B cell (primary cell): ENCODE measurements around the gene HNRNPF. TPM values are rescaled to one million over a fixed set of nuclear protein-coding genes. Genes with fewer than 3 reads are reported as not detected.

Source experiments
- ATAC-seq: fragments of 200-7000 bp; cut with Tn5 transposase; one replicate; pipeline ENCODE4 v1.10.0; 2021; ENCODE audit warnings: low read depth, mild to moderate bottlenecking, moderate number of reproducible peaks, moderate library complexity
- CTCF ChIA-PET: fragments of 350-600 bp; sonication (Branson Sonifier 250); formaldehyde crosslinking; loops from one replicate; lab custom pipeline; 2021; ENCODE audit warnings: antibody characterized with exemption, inconsistent platforms; lab: Charles Lee
- POLR2A ChIA-PET: fragments of 350-600 bp; sonication (Branson Sonifier 250); formaldehyde crosslinking; loops from one replicate; lab custom pipeline; 2021; ENCODE audit warnings: antibody characterized with exemption; lab: Charles Lee
- DNase-seq: peaks from one replicate; pipeline ENCODE4 v3.0.0; 2013
- H2AFZ ChIP-seq: 2 replicates; pipeline ENCODE4 v1.6.1; 2012; ENCODE audit warnings: mild to moderate bottlenecking, low read depth, low read length; ENCODE audit not compliant: insufficient read depth, poor library complexity, severe bottlenecking
- H3K27ac ChIP-seq, 2 donors: 1 replicate in 1 of 2; 2 replicates in 1 of 2; pipeline ENCODE4 v1.5.1; 2012 to 2013; ENCODE audit warnings: low read length in 2 of 2, mild to moderate bottlenecking in 2 of 2, moderate library complexity in 1 of 2
- H3K27me3 ChIP-seq, 4 experiments: fragments of 200-600 bp in 1 of 4; sonication (generic) in 1 of 4; replicated peaks in 1 of 4; 1 replicate in 2 of 4; 2 replicates in 2 of 4; pipeline versions ENCODE4 v1.6.1 to v1.7.0; 2013 to 2016; ENCODE audit warnings: low read length in 3 of 4, mild to moderate bottlenecking in 2 of 4, mixed read lengths in 1 of 4, moderate library complexity in 1 of 4; ENCODE audit not compliant: insufficient read depth in 4 of 4, control insufficient read depth in 3 of 4; ENCODE audit errors: control extremely low read depth in 1 of 4
- H3K36me3 ChIP-seq, 2 experiments: replicated peaks in 1 of 2; 1 replicate in 1 of 2; 2 replicates in 1 of 2; pipeline versions ENCODE4 v1.6.1 to v1.7.1; 2013; ENCODE audit warnings: low read length in 1 of 2; ENCODE audit not compliant: insufficient read depth in 2 of 2, control insufficient read depth in 1 of 2; ENCODE audit errors: control extremely low read depth in 1 of 2, extremely low read depth in 1 of 2
- H3K4me1 ChIP-seq, 2 donors: fragments of 200-600 bp in 1 of 2; sonication (generic) in 1 of 2; 1 replicate in 1 of 2; 2 replicates in 1 of 2; pipeline versions ENCODE4 v1.5.1 to v1.6.1; 2013 to 2017; ENCODE audit warnings: low read length in 2 of 2; ENCODE audit not compliant: control insufficient read depth in 2 of 2, insufficient read depth in 2 of 2
- H3K4me2 ChIP-seq: replicated peaks from 2 replicates; pipeline ENCODE3; 2012; ENCODE audit warnings: mild to moderate bottlenecking, low read depth, low read length; ENCODE audit not compliant: poor library complexity, severe bottlenecking
- H3K4me3 ChIP-seq, 5 experiments: fragments of 200-600 bp in 1 of 5; sonication (generic) in 1 of 5; 1 replicate in 3 of 5; 2 replicates in 2 of 5; pipeline versions ENCODE4 v1.5.1 to v1.7.0; 2011 to 2016; ENCODE audit warnings: low read length in 4 of 5, mild to moderate bottlenecking in 4 of 5, low read depth in 2 of 5, control low read depth in 1 of 5, moderate library complexity in 1 of 5; ENCODE audit not compliant: insufficient read depth in 1 of 5; ENCODE audit errors: control extremely low read depth in 1 of 5, extremely low read depth in 1 of 5
- H3K79me2 ChIP-seq: fragments of 200-600 bp; sonication (generic); one replicate; pipeline ENCODE4 v1.6.0; 2016; ENCODE audit warnings: low read length; ENCODE audit not compliant: control insufficient read depth, insufficient read depth
- H3K9ac ChIP-seq: fragments of 200-600 bp; sonication (generic); 2 replicates; pipeline ENCODE4 v1.6.1; 2017; ENCODE audit warnings: mild to moderate bottlenecking, low read length, moderate library complexity
- H3K9me3 ChIP-seq, 3 donors: one replicate each; pipeline versions ENCODE4 v1.6.1 to v1.7.1; 2013; ENCODE audit warnings: low read length in 2 of 3; ENCODE audit not compliant: control insufficient read depth in 2 of 3, insufficient read depth in 1 of 3; ENCODE audit errors: control extremely low read depth in 1 of 3
- H4K20me1 ChIP-seq: 2 replicates; pipeline ENCODE4 v1.6.0; 2012; ENCODE audit warnings: mild to moderate bottlenecking, low read length; ENCODE audit not compliant: insufficient read depth, control insufficient read depth, poor library complexity, severe bottlenecking
- H3K27ac Mint-ChIP-seq: one replicate; pipeline ENCODE4 v1.8.0; 2021; ENCODE audit warnings: mixed read lengths
- H3K27me3 Mint-ChIP-seq: one replicate; pipeline ENCODE4 v1.8.0; 2021; ENCODE audit warnings: mixed read lengths
- H3K4me1 Mint-ChIP-seq: one replicate; pipeline ENCODE4 v1.8.0; 2021; ENCODE audit warnings: mixed read lengths
- H3K4me3 Mint-ChIP-seq: one replicate; pipeline ENCODE4 v1.8.0; 2021; ENCODE audit warnings: mixed read lengths
- H3K9me3 Mint-ChIP-seq: one replicate; pipeline ENCODE4 v1.8.0; 2022; ENCODE audit warnings: mixed read lengths; ENCODE audit not compliant: insufficient read depth
- CTCF ChIP-seq: fragments of 200-600 bp; IDR thresholded peaks from one replicate; pipeline ENCODE4 v1.8.0; 2022; ENCODE audit warnings: antibody characterized with exemption, mild to moderate bottlenecking
- EZH2 ChIP-seq: IDR thresholded peaks from 2 replicates; pipeline ENCODE4 v1.6.1; 2012; ENCODE audit warnings: borderline replicate concordance, low read depth, mild to moderate bottlenecking, moderate library complexity, low read length; ENCODE audit not compliant: insufficient read depth, poor library complexity, severe bottlenecking
- WGBS: methylation state at CpG from one replicate; pipeline ENCODE4 v1.1.5; 2013; ENCODE audit warnings: missing lambda C conversion rate; ENCODE audit not compliant: insufficient coverage; 5-methylcytosine and 5-hydroxymethylcytosine counted together
- intact Hi-C: fragments of 100-400 bp; cut with micrococcal nuclease; formaldehyde crosslinking; loops from one replicate; pipeline ENCODE4 v1.10.0; 2022
- polyA plus RNA-seq: library from polyadenylated mRNA; depleted of rRNA; stranded (reverse); fragments of >200 nt; gene quantifications from 2 replicates; pipeline ENCODE4 v1.2.3, GENCODE V29; 2012
- total RNA-seq, 2 donors: library from RNA; stranded (reverse); fragments of 120-200 nt in 1 of 2; gene quantifications; 1 replicate in 1 of 2; 2 replicates in 1 of 2; pipeline versions ENCODE4 v1.2.3 to v1.2.4, GENCODE V29; 2013 to 2022

The HNRNPF gene
- total and polyA plus RNA-seq, 2 donors (not counting 1 experiment from before 2014, with no cell fraction given): 76.7 to 161 TPM

- Mint-ChIP-seq H3K27me3 (no peaks in the 10 kb centered on the region), H3K27ac (peak overlapping the region; percentile 98), H3K4me1 (peaks cover 26% of the 10 kb centered on the region), H3K9me3 (no peaks in the 10 kb centered on the region), H3K4me3 (peak overlapping the region; percentile 95)
- no peaks in the 10 kb centered on the region for H3K27me3 ChIP-seq
- peaks cover 4% of the 10 kb centered on the region for H3K79me2 ChIP-seq
- ChIA-PET POLR2A (interaction anchor here (0.6 to 2.9 kb wide), 9 partner anchors 11 to 210 kb away, joined by 3 to 19 read pairs (median 6); partner anchors contain the start of genes HNRNPF and ZNF487), CTCF (interaction anchor here (0.8 to 2.5 kb wide), 5 partner anchors 11 to 29 kb away, joined by 3 to 13 read pairs (median 5); partner anchors contain the start of gene HNRNPF)
- peaks cover 28 to 38% of the 10 kb centered on the region in 2 donors for H3K4me1 ChIP-seq
- H3K9ac ChIP-seq: peak overlapping the region; percentile 82
- ATAC-seq (peak; percentile 83), DNase-seq (peak; percentile 85)
- WGBS: under 1% methylated on average over 63 of the region's 63 CpGs
- peak overlapping the region; percentile 90 to 95 for H3K27ac ChIP-seq
- intact Hi-C loops: loop anchor here (1.0 kb wide), 2 partner anchors 11 to 16 kb away; partner anchors contain the start of gene HNRNPF
- peak overlapping the region; percentile 25 to 80 (median 70) for H3K4me3 ChIP-seq
- H2AFZ ChIP-seq: peak overlapping the region; percentile 94
- TF ChIP-seq EZH2 (no peak), CTCF (peak; percentile 35)
- no peaks in the 10 kb centered on the region for H3K9me3 ChIP-seq
- H4K20me1 ChIP-seq: no peaks in the 10 kb centered on the region
- peak overlapping the region; percentile 84 for H3K4me2 ChIP-seq
- H3K36me3 ChIP-seq: no peaks in the 10 kb centered on the region
Measured at GRCh38 chr10:43420369-43421200, 11.6 kb upstream of the HNRNPF start.
